Endothelial cell (in vitro differentiated cells): ENCODE results near the gene CPE. TPM values are rescaled to one million over a fixed set of nuclear protein-coding genes. Genes with fewer than 3 reads are reported as not detected.

Experiments
- DNase-seq: peaks from one replicate; pipeline ENCODE4 v3.0.0; 2021; ENCODE audit warnings: low spot score
- H3K27ac Mint-ChIP-seq: one replicate; pipeline ENCODE4 v1.8.0; 2021; ENCODE audit warnings: mixed read lengths, inconsistent platforms; ENCODE audit not compliant: unreplicated experiment
- H3K27me3 Mint-ChIP-seq: one replicate; pipeline ENCODE4 v1.8.0; 2021; ENCODE audit warnings: mild to moderate bottlenecking, moderate library complexity, mixed read lengths, inconsistent platforms; ENCODE audit not compliant: unreplicated experiment
- H3K36me3 Mint-ChIP-seq: one replicate; pipeline ENCODE4 v1.8.0; 2021; ENCODE audit warnings: mild to moderate bottlenecking, low read depth, mixed read lengths, inconsistent platforms; ENCODE audit not compliant: unreplicated experiment
- H3K4me1 Mint-ChIP-seq: one replicate; pipeline ENCODE4 v1.8.0; 2021; ENCODE audit warnings: mild to moderate bottlenecking, mixed read lengths, inconsistent platforms; ENCODE audit not compliant: unreplicated experiment
- H3K4me3 Mint-ChIP-seq: one replicate; pipeline ENCODE4 v1.8.0; 2021; ENCODE audit warnings: mild to moderate bottlenecking, mixed read lengths, inconsistent platforms; ENCODE audit not compliant: unreplicated experiment
- H3K9me3 Mint-ChIP-seq: one replicate; pipeline ENCODE4 v1.8.0; 2021; ENCODE audit warnings: mixed read lengths, inconsistent platforms; ENCODE audit not compliant: unreplicated experiment
- total RNA-seq: library from RNA; stranded (reverse); fragmentation: NEBNext Ultra II Directional; extraction: Animal tissue kit (Norgen Biotek cat#: 25700); gene quantifications from one replicate; pipeline ENCODE4 v1.2.1, GENCODE V29; 2021; ENCODE audit not compliant: unreplicated experiment
- TF ChIP-seq, protein P1 (sequence below): fragments of 200-600 bp; sonication (generic); IDR thresholded peaks from one replicate; pipeline ENCODE4 v1.5.0; 2021; ENCODE audit warnings: antibody characterized with exemption; ENCODE audit not compliant: unreplicated experiment

Gene CPE
- total RNA-seq, 1 donor from 2014 or later = 2.3 TPM

DNA sequence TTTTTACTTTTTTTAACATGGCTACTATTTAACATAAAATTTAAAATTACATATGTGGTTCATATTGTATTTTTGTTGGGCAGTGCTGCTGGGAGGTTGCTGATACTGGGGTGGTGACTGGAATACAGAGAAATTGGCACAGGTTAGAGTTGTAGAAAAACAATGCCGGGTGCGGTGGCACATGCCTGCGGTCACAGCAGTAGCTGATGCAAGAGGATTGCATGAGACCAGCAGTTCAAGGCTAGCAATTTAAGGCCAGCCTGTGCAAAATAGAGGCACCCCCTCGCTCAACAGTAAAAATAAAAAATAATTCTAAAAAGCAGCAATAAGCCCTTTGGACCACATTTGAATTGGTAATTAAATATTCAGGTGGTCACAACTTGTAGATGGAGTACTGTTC is 11.8 kb upstream of the CPE start:
- H3K4me3 Mint-ChIP-seq = no peak overlapping the region
- H3K4me1 Mint-ChIP-seq = no peaks in the 10 kb centered on the region
- H3K36me3 Mint-ChIP-seq = no peaks in the 10 kb centered on the region
- TF ChIP-seq, protein P1, sequence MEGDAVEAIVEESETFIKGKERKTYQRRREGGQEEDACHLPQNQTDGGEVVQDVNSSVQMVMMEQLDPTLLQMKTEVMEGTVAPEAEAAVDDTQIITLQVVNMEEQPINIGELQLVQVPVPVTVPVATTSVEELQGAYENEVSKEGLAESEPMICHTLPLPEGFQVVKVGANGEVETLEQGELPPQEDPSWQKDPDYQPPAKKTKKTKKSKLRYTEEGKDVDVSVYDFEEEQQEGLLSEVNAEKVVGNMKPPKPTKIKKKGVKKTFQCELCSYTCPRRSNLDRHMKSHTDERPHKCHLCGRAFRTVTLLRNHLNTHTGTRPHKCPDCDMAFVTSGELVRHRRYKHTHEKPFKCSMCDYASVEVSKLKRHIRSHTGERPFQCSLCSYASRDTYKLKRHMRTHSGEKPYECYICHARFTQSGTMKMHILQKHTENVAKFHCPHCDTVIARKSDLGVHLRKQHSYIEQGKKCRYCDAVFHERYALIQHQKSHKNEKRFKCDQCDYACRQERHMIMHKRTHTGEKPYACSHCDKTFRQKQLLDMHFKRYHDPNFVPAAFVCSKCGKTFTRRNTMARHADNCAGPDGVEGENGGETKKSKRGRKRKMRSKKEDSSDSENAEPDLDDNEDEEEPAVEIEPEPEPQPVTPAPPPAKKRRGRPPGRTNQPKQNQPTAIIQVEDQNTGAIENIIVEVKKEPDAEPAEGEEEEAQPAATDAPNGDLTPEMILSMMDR = no peak
- H3K9me3 Mint-ChIP-seq = no peaks in the 10 kb centered on the region
- H3K27ac Mint-ChIP-seq = no peak overlapping the region
- H3K27me3 Mint-ChIP-seq = peaks cover 3% of the 10 kb centered on the region
- DNase-seq = no peak

DNA sequence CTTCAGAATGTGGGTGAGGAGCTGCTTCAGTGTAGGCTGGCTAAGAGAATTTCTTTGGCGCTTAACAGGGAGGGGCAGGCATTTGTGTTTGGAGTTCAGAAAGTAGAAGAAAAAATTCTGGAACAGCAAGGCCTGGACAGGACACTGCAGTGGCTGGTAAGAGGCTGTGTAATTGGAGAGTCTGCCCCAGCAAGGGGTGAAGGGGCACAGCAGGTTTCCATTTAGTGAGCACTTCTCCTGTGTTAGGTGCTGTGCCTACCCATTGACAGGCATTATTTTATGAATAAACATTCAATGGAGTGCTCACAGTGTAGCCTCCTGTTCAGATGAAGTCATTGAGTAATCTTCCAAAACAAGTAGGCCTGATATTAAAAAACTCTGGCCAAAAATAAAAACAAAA is 10.7 kb upstream of the CPE start:
- TF ChIP-seq, protein P1 = no peak
- H3K36me3 Mint-ChIP-seq = no peaks in the 10 kb centered on the region
- H3K9me3 Mint-ChIP-seq = no peaks in the 10 kb centered on the region
- no peak for DNase-seq
- H3K4me1 Mint-ChIP-seq = no peaks in the 10 kb centered on the region
- no peak overlapping the region for H3K4me3 Mint-ChIP-seq
- H3K27ac Mint-ChIP-seq = no peak overlapping the region
- no peaks in the 10 kb centered on the region for H3K27me3 Mint-ChIP-seq

DNA sequence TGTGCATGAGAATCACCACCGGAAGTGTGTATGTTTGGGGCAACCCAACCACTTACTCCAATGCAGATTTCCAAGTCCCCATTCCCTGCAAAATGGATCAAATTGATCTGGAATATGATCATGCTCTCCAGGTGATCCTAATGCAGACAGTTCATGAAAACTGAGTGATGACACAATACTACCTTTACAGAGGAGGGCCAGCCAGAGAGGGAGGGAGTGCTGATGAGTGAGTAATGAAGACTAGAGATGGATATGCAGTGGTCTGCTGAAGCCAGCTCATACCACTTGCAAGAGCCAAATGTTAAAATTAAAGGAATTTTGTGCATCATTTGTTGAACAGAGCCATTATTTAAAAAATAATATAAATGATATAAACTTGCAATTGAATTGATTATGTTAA is 10.2 kb upstream of the CPE start:
- no peak for DNase-seq
- H3K9me3 Mint-ChIP-seq = no peaks in the 10 kb centered on the region
- H3K27me3 Mint-ChIP-seq = no peaks in the 10 kb centered on the region
- H3K36me3 Mint-ChIP-seq = no peaks in the 10 kb centered on the region
- no peak overlapping the region for H3K27ac Mint-ChIP-seq
- TF ChIP-seq, protein P1 = no peak
- no peaks in the 10 kb centered on the region for H3K4me1 Mint-ChIP-seq
- no peak overlapping the region for H3K4me3 Mint-ChIP-seq

DNA sequence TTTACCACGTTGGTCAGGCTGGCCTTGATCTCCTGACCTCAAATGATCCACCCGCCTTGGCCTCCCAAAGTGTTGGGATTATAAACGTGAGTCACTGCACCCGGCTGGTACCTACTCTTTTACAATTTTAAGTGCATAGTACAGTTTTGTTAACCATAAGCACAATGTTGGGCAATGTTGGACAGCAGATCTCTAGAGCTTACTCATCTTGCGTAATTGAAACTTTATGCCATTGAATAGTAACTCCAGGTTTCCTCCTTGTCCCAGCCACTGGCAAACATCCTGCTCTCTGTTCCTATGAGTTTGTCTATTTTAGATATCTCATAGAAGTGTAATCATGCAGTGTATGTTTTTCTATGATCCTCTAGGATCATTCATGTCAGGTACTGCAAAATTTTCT is 9.3 kb upstream of the CPE start:
- Mint-ChIP-seq H3K27ac (no peak overlapping the region), H3K36me3 (no peaks in the 10 kb centered on the region), H3K9me3 (no peaks in the 10 kb centered on the region), H3K4me1 (no peaks in the 10 kb centered on the region), H3K27me3 (no peaks in the 10 kb centered on the region), H3K4me3 (no peak overlapping the region)
- no peak for DNase-seq
- TF ChIP-seq, protein P1 = no peak

DNA sequence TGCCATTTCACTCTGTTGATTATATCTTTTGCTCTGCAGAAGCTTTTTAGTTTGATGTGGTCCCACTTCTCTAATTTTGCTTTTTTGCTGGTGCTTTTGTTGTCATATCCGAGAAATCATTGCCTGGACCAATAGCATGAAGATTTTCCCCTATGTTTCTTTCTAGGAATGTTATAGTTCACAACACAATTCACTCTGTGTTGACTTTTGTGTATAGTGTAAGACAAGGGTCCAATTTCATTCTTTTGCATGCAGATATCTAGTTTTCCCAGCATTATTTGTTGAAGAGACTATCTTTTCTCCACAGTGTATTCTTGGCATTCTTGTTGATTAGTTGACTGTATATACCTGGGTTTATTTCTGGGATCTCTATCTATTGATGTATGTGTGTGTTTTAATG is 8.3 kb upstream of the CPE start:
- TF ChIP-seq, protein P1 = no peak

More for the DNA sequence above, 8.3 kb upstream of the CPE start:
- Mint-ChIP-seq H3K27ac (no peak overlapping the region), H3K9me3 (no peaks in the 10 kb centered on the region), H3K4me1 (no peaks in the 10 kb centered on the region), H3K36me3 (no peaks in the 10 kb centered on the region), H3K27me3 (no peaks in the 10 kb centered on the region), H3K4me3 (no peak overlapping the region)
- DNase-seq = no peak
